Hepatocyte (in vitro differentiated cells): ENCODE results near the gene SLC34A2. TPM values are rescaled to one million over a fixed set of nuclear protein-coding genes. Genes with fewer than 3 reads are reported as not detected.

Experiments
- DNase-seq: peaks from one replicate; pipeline ENCODE4 v3.0.0-alpha.2; 2016; ENCODE audit warnings: low spot score
- H2AFZ ChIP-seq: fragments of 200-600 bp; sonication (generic); 2 replicates; pipeline ENCODE4 v1.6.0; 2016; ENCODE audit warnings: antibody characterized with exemption, mild to moderate bottlenecking
- H3K27ac ChIP-seq: fragments of 200-600 bp; sonication (generic); 2 replicates; pipeline ENCODE4 v1.5.1; 2016; ENCODE audit warnings: mild to moderate bottlenecking
- H3K27me3 ChIP-seq: fragments of 200-600 bp; sonication (generic); 2 replicates; pipeline ENCODE4 v1.6.1; 2016
- H3K36me3 ChIP-seq: fragments of 200-600 bp; sonication (generic); replicated peaks from 2 replicates; pipeline ENCODE4 v1.5.1; 2016; ENCODE audit warnings: low read depth; ENCODE audit not compliant: insufficient read depth
- H3K4me1 ChIP-seq: fragments of 200-600 bp; sonication (generic); 2 replicates; pipeline ENCODE4 v1.5.1; 2016; ENCODE audit warnings: mild to moderate bottlenecking, moderate library complexity; ENCODE audit not compliant: insufficient read depth
- H3K4me2 ChIP-seq: fragments of 200-600 bp; sonication (generic); 2 replicates; pipeline ENCODE4 v1.6.0; 2016
- H3K4me3 ChIP-seq: fragments of 200-600 bp; sonication (generic); 2 replicates; pipeline ENCODE4 v1.5.1; 2016; ENCODE audit warnings: mild to moderate bottlenecking
- H3K79me2 ChIP-seq: fragments of 200-600 bp; sonication (generic); 2 replicates; pipeline ENCODE4 v1.6.0; 2017; ENCODE audit warnings: mild to moderate bottlenecking
- H3K9me2 ChIP-seq: fragments of 200-600 bp; sonication (generic); replicated peaks from 2 replicates; pipeline ENCODE4 v1.6.0; 2017; ENCODE audit warnings: mild to moderate bottlenecking; ENCODE audit not compliant: insufficient read depth
- H3K9me3 ChIP-seq: fragments of 200-600 bp; sonication (generic); 2 replicates; pipeline ENCODE4 v1.5.1; 2016; ENCODE audit warnings: low read depth, mild to moderate bottlenecking
- H4K20me1 ChIP-seq: fragments of 200-600 bp; sonication (generic); 2 replicates; pipeline ENCODE4 v1.6.0; 2016; ENCODE audit warnings: mild to moderate bottlenecking; ENCODE audit not compliant: insufficient read depth, poor library complexity, severe bottlenecking
- EZH2 ChIP-seq: fragments of 200-600 bp; sonication (generic); IDR thresholded peaks from 2 replicates; pipeline ENCODE4 v1.6.1; 2016; ENCODE audit warnings: antibody characterized with exemption, mild to moderate bottlenecking, borderline replicate concordance
- EZH2phosphoT487 ChIP-seq: fragments of 200-600 bp; sonication (generic); IDR thresholded peaks from one replicate; pipeline ENCODE4 v1.6.1; 2018; ENCODE audit warnings: antibody characterized with exemption, mild to moderate bottlenecking, low read depth, moderate library complexity; ENCODE audit not compliant: unreplicated experiment, severe bottlenecking
- WGBS: methylation state at CpG from one replicate; pipeline ENCODE4 v1.1.6; 2016; ENCODE audit warnings: low lambda C conversion rate; ENCODE audit errors: missing lambda C conversion rate; 5-methylcytosine and 5-hydroxymethylcytosine counted together
- polyA plus RNA-seq: library from polyadenylated mRNA; unstranded; fragments of >200 nt; fragmentation: Nextera tagmentation; extraction: Ambion mirVana; gene quantifications from 2 replicates; pipeline ENCODE4 v1.2.1, GENCODE V29; 2016
- total RNA-seq: library from RNA; depleted of rRNA; stranded (reverse); fragments of >200 nt; gene quantifications from 2 replicates; pipeline ENCODE4 v1.2.3, GENCODE V29; 2014
- TF ChIP-seq, protein P1 (sequence below): fragments of 200-600 bp; sonication (generic); IDR thresholded peaks from 2 replicates; pipeline ENCODE4 v1.5.1; 2016; ENCODE audit warnings: antibody characterized with exemption, mild to moderate bottlenecking; ENCODE audit not compliant: poor library complexity

Gene SLC34A2
- total and polyA plus RNA-seq, 2 experiments from 2014 or later: 11.1 to 21.2 TPM

- Histone ChIP-seq H3K4me3 (no peak overlapping the region), H3K4me2 (no peak overlapping the region), H3K36me3 (no peaks in the 10 kb centered on the region), H3K27me3 (no peaks in the 10 kb centered on the region), H3K9me3 (no peaks in the 10 kb centered on the region), H3K4me1 (no peaks in the 10 kb centered on the region), H4K20me1 (no peaks in the 10 kb centered on the region), H2AFZ (no peak overlapping the region), H3K9me2 (no peaks in the 10 kb centered on the region), H3K79me2 (no peaks in the 10 kb centered on the region), H3K27ac (no peak overlapping the region)
- TF ChIP-seq EZH2phosphoT487 (no peak), EZH2 (no peak)
- TF ChIP-seq, protein P1, sequence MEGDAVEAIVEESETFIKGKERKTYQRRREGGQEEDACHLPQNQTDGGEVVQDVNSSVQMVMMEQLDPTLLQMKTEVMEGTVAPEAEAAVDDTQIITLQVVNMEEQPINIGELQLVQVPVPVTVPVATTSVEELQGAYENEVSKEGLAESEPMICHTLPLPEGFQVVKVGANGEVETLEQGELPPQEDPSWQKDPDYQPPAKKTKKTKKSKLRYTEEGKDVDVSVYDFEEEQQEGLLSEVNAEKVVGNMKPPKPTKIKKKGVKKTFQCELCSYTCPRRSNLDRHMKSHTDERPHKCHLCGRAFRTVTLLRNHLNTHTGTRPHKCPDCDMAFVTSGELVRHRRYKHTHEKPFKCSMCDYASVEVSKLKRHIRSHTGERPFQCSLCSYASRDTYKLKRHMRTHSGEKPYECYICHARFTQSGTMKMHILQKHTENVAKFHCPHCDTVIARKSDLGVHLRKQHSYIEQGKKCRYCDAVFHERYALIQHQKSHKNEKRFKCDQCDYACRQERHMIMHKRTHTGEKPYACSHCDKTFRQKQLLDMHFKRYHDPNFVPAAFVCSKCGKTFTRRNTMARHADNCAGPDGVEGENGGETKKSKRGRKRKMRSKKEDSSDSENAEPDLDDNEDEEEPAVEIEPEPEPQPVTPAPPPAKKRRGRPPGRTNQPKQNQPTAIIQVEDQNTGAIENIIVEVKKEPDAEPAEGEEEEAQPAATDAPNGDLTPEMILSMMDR: no peak
- DNase-seq: no peak
- 93% methylated on average over 7 of the region's 7 CpGs for WGBS
These were observed 32.1 kb downstream of the SLC34A2 start for GRCh38 chr4:25687773-25688172.

- H3K9me3 ChIP-seq: no peaks in the 10 kb centered on the region
- H3K79me2 ChIP-seq: no peaks in the 10 kb centered on the region
- no peak overlapping the region for H2AFZ ChIP-seq
- no peaks in the 10 kb centered on the region for H4K20me1 ChIP-seq
- peak; percentile 38 for DNase-seq
- 36% methylated on average over 3 of the region's 3 CpGs for WGBS
- H3K27ac ChIP-seq: no peak overlapping the region
- H3K4me2 ChIP-seq: no peak overlapping the region
- TF ChIP-seq EZH2phosphoT487 (no peak), EZH2 (no peak)
- TF ChIP-seq, protein P1: no peak
- H3K27me3 ChIP-seq: no peaks in the 10 kb centered on the region
- no peaks in the 10 kb centered on the region for H3K36me3 ChIP-seq
- no peaks in the 10 kb centered on the region for H3K9me2 ChIP-seq
- no peaks in the 10 kb centered on the region for H3K4me1 ChIP-seq
- no peak overlapping the region for H3K4me3 ChIP-seq
These were observed 38.8 kb downstream of the SLC34A2 start for GRCh38 chr4:25694466-25694865.

DNA sequence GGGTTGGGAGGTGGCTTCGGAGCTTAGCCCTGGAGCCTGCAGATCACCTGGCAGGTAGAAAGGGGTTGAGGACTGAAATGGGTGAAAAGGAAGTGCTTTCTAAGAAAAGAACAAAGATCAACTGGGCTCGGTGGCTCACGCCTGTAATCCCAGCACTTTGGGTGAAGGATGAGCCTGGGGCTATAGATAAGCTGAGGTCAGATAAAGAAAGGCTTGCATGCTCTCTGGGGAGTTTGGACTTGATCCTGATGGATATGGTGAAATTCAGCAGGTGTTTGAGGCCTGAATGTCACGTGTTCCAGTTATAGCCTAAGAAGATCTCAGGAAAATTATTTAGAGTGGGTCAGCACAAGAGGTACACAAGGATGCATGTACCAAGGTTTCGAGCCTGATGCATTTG is 40.8 kb downstream of the SLC34A2 start:
- H4K20me1 ChIP-seq: no peaks in the 10 kb centered on the region
- 31% methylated on average over 5 of the region's 5 CpGs for WGBS

More for the DNA sequence above, 40.8 kb downstream of the SLC34A2 start:
- Histone ChIP-seq H3K36me3 (no peaks in the 10 kb centered on the region), H3K27ac (no peak overlapping the region), H3K4me1 (no peaks in the 10 kb centered on the region), H3K79me2 (no peaks in the 10 kb centered on the region), H3K4me2 (no peak overlapping the region), H3K4me3 (no peak overlapping the region), H3K27me3 (no peaks in the 10 kb centered on the region), H2AFZ (no peak overlapping the region), H3K9me2 (no peaks in the 10 kb centered on the region), H3K9me3 (no peaks in the 10 kb centered on the region)
- TF ChIP-seq EZH2phosphoT487 (no peak), EZH2 (no peak)
- TF ChIP-seq, protein P1: no peak
- no peak for DNase-seq
